Spleen (tissue), 7 donors: ENCODE measurements around the gene MPO.

ENCODE experiments used
- POLR2A ChIP-seq, 3 donors: fragments of 450-650 bp; IDR thresholded peaks; one replicate each; pipeline ENCODE4 v1.5.1; 2017; ENCODE audit warnings: antibody characterized with exemption in 3 of 3, mild to moderate bottlenecking in 1 of 3
- TF ChIP-seq, protein P1 (sequence below), 11 experiments: fragments of 200-600 bp in 7 of 11; fragments of 450-650 bp in 4 of 11; sonication (generic) in 4 of 11; IDR thresholded peaks in 8 of 11; conservative IDR thresholded peaks in 3 of 11; 1 replicate in 7 of 11; 2 replicates in 4 of 11; pipeline versions ENCODE4 v1.4.0 to v1.8.0; 2016 to 2021; ENCODE audit warnings: antibody characterized with exemption in 11 of 11, inconsistent platforms in 4 of 11, mild to moderate bottlenecking in 1 of 11
- donor health status: DM: no; HTN: no; CAD: no; lungs with moderate emphysema.
- donor health status: DM: no; HTN: no; CAD: no.
- donor health status: DM: no; HTN: no; CAD: no.

- TF ChIP-seq, protein P1, sequence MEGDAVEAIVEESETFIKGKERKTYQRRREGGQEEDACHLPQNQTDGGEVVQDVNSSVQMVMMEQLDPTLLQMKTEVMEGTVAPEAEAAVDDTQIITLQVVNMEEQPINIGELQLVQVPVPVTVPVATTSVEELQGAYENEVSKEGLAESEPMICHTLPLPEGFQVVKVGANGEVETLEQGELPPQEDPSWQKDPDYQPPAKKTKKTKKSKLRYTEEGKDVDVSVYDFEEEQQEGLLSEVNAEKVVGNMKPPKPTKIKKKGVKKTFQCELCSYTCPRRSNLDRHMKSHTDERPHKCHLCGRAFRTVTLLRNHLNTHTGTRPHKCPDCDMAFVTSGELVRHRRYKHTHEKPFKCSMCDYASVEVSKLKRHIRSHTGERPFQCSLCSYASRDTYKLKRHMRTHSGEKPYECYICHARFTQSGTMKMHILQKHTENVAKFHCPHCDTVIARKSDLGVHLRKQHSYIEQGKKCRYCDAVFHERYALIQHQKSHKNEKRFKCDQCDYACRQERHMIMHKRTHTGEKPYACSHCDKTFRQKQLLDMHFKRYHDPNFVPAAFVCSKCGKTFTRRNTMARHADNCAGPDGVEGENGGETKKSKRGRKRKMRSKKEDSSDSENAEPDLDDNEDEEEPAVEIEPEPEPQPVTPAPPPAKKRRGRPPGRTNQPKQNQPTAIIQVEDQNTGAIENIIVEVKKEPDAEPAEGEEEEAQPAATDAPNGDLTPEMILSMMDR (IDR thresholded peaks at IDR 0.05 in 8 of 11, conservative IDR thresholded peaks at IDR 0.05 in 3 of 11) = no peak
- no peak for TF ChIP-seq POLR2A (IDR thresholded peaks at IDR 0.05)
Measured at GRCh38 chr17:58316260-58316960, 35.7 kb upstream of the MPO start.
